NCI-H1930 (cell line): Measurements from ENCODE around the gene VWF.

Source experiments
- DNase-seq, 2 experiments: peaks; one replicate each; lab custom pipeline; 2025; lab: John Stamatoyannopoulos, UW

The VWF gene

GRCh38 chr12:6076776-6077691 is 47.4 kb downstream of the VWF start:
- DNase-seq, result no peak

GRCh38 chr12:6076346-6076745 is 48.1 kb downstream of the VWF start:
- no peak for DNase-seq

GRCh38 chr12:6074979-6075585 is 49.4 kb downstream of the VWF start:
- DNase-seq, result no peak

- no peak for DNase-seq
These were observed 50.0 kb downstream of the VWF start for GRCh38 chr12:6074427-6074826.

GRCh38 chr12:6073426-6073825 is 51.0 kb downstream of the VWF start:
- no peak for DNase-seq

- no peak for DNase-seq
These were observed 52.1 kb downstream of the VWF start for GRCh38 chr12:6072302-6072752.

- DNase-seq, result no peak
These were observed 52.9 kb downstream of the VWF start for GRCh38 chr12:6071589-6071988.

- DNase-seq, result peak in 1 of 2 experiments; percentile 22
These were observed 53.8 kb downstream of the VWF start for GRCh38 chr12:6070472-6071257.

- no peak for DNase-seq
These were observed 54.9 kb downstream of the VWF start for GRCh38 chr12:6069437-6070093.

GRCh38 chr12:6068227-6068626 is 56.2 kb downstream of the VWF start:
- no peak for DNase-seq

GRCh38 chr12:6067152-6067916 is 57.1 kb downstream of the VWF start:
- no peak for DNase-seq

- DNase-seq, result no peak
These were observed 57.8 kb downstream of the VWF start for GRCh38 chr12:6066651-6067050.

GRCh38 chr12:6065863-6066199 is 58.6 kb downstream of the VWF start:
- no peak for DNase-seq

GRCh38 chr12:6065131-6065862 is 59.2 kb downstream of the VWF start:
- no peak for DNase-seq

- peak; percentile 21 to 42 for DNase-seq
These were observed 61.4 kb downstream of the VWF start for GRCh38 chr12:6062757-6063735.

GRCh38 chr12:6062395-6062756 is 62.1 kb downstream of the VWF start:
- DNase-seq, result no peak

- no peak for DNase-seq
These were observed 62.8 kb downstream of the VWF start for GRCh38 chr12:6061660-6062059.

GRCh38 chr12:6059860-6060565 is 64.5 kb downstream of the VWF start:
- no peak for DNase-seq

- no peak for DNase-seq
These were observed 65.2 kb downstream of the VWF start for GRCh38 chr12:6059221-6059620.
